GM19099 (cell line): Measurements from ENCODE around the gene PIAS1.

Source experiments
- POLR2A ChIP-seq: IDR thresholded peaks from 3 replicates; pipeline ENCODE4 v1.6.1; 2011; ENCODE audit warnings: low read depth; ENCODE audit not compliant: insufficient read length; ENCODE audit errors: extremely low read depth

Gene PIAS1

GRCh38 chr15:68157074-68157473, 103.0 kb downstream of the PIAS1 start:
- no peak for TF ChIP-seq POLR2A

- TF ChIP-seq POLR2A, result no peak
Measured at GRCh38 chr15:68158046-68158628, 104.0 kb downstream of the PIAS1 start.

- no peak for TF ChIP-seq POLR2A
Measured at GRCh38 chr15:68163191-68163590, 109.1 kb downstream of the PIAS1 start.

GRCh38 chr15:68166847-68167246, 112.7 kb downstream of the PIAS1 start:
- no peak for TF ChIP-seq POLR2A

- no peak for TF ChIP-seq POLR2A
Measured at GRCh38 chr15:68173119-68173518, 119.0 kb downstream of the PIAS1 start.

- no peak for TF ChIP-seq POLR2A
Measured at GRCh38 chr15:68175526-68175925, 121.4 kb downstream of the PIAS1 start.

- no peak for TF ChIP-seq POLR2A
Measured at GRCh38 chr15:68176601-68177000, 122.5 kb downstream of the PIAS1 start.

GRCh38 chr15:68177742-68178141, 123.6 kb downstream of the PIAS1 start:
- TF ChIP-seq POLR2A, result no peak

- TF ChIP-seq POLR2A, result no peak
Measured at GRCh38 chr15:68183616-68184315, 129.7 kb downstream of the PIAS1 start.

- TF ChIP-seq POLR2A, result no peak
Measured at GRCh38 chr15:68184616-68185480, 130.7 kb downstream of the PIAS1 start.

GRCh38 chr15:68186671-68187397, 132.7 kb downstream of the PIAS1 start:
- no peak for TF ChIP-seq POLR2A

GRCh38 chr15:68187559-68187958, 133.4 kb downstream of the PIAS1 start:
- no peak for TF ChIP-seq POLR2A

GRCh38 chr15:68188647-68189046, 134.5 kb downstream of the PIAS1 start:
- TF ChIP-seq POLR2A, result no peak

GRCh38 chr15:68190048-68190447, 135.9 kb downstream of the PIAS1 start:
- TF ChIP-seq POLR2A, result no peak

GRCh38 chr15:68191555-68191954, 137.4 kb downstream of the PIAS1 start:
- TF ChIP-seq POLR2A, result no peak
